HUES6 (cell line): ENCODE data around the gene ZBTB22.
A peak's percentile ranks its signal among the peaks of the same experiment; 100 is the strongest.
"Not testable (repeated sequence)": the region's sequence is repeated elsewhere in the genome, so short reads cannot be mapped to it uniquely, and the experiment has no call there.

Source experiments
- H3K27ac ChIP-seq: 2 replicates; pipeline ENCODE4 v1.7.0; 2013; ENCODE audit warnings: low read depth, mild to moderate bottlenecking, low read length, inconsistent platforms
- H3K27me3 ChIP-seq: 2 replicates; pipeline ENCODE4 v1.6.1; 2013; ENCODE audit warnings: low read length; ENCODE audit not compliant: control insufficient read depth, insufficient read depth
- H3K36me3 ChIP-seq: 2 replicates; pipeline ENCODE4 v1.6.1; 2013; ENCODE audit warnings: low read length; ENCODE audit not compliant: control insufficient read depth, insufficient read depth
- H3K4me1 ChIP-seq: 2 replicates; pipeline ENCODE4 v1.6.1; 2013; ENCODE audit warnings: low read length; ENCODE audit not compliant: control insufficient read depth, insufficient read depth
- H3K4me3 ChIP-seq: 2 replicates; pipeline ENCODE4 v1.5.1; 2013; ENCODE audit warnings: low read depth, low read length
- H3K9ac ChIP-seq: one replicate; pipeline ENCODE4 v1.6.1; 2013; ENCODE audit warnings: mild to moderate bottlenecking, low read length
- H3K9me3 ChIP-seq: 2 replicates; pipeline ENCODE4 v1.6.1; 2013; ENCODE audit warnings: low read depth, low read length; ENCODE audit not compliant: control insufficient read depth, insufficient read depth

Gene ZBTB22

DNA sequence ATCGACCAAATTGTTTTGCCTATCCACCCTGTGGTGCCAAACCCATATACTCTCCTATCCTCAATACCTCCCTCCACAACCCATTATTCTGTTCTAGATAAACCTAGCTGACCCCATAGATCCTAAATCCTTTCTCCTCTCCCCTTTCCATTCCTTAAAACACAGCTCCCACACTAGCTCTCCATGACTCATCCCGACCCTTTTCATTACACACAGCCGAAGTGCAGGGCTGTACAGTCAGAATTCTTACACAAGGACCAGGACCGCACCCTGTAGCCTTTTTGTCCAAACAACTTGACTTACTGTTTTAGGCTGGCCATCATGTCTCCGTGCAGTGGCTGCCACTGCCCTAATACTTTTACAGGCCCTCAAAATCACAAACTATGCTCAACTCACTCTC, 29.4 kb upstream of the ZBTB22 start:
- not testable (repeated sequence) for H3K4me3 ChIP-seq, H3K4me1 ChIP-seq, H3K36me3 ChIP-seq, H3K27ac ChIP-seq, H3K27me3 ChIP-seq, H3K9me3 ChIP-seq, H3K9ac ChIP-seq

DNA sequence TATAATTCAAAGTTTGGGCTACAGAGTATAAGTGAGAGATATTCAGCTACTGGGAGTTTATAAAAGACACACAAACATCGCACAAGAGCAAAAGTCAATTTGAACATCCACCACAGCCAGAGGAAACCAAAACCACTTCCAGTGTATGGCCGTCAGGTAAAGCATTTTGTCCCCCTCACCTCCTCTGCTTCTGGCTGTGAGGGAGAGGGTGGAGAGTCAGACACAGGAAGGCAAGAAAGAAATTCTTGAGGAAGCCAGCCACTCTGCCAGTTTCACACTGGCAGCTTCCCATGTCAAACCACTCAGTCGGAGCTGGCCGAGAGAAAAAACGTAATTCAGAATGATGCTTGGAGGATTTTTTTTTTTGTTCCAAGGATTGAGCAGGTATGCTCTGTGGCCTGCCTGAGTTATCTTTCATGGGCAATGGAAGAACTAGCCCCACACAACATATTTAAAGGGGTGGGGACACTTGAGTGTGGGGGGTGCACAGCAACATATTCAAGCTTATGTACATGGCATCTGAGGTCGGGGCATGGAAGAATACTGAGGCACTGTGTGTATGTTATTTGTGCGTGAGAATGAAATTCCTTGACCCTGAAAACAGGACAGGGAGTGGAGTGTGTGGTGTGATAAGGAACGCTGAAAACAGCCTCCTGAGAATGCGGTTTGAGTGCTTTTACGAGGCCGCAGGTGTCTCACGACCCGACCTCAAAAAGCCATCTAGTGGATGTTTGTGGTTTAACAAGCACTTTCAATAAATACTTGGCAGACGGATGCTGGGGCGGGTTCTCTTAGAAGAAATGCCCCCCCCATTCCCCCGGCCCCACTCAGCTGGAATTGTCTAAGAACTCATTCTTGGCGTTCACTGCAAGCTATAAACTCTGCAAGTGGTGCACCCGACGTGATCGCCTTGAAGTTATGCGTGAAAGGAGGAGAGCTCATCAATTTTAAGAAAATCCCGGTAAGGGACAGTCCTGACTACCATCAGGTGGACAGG, 27.5 kb upstream of the ZBTB22 start:
- H3K9ac ChIP-seq = no peak overlapping the region
- no peak overlapping the region for H3K4me3 ChIP-seq
- no peaks in the 10 kb centered on the region for H3K36me3 ChIP-seq

DNA sequence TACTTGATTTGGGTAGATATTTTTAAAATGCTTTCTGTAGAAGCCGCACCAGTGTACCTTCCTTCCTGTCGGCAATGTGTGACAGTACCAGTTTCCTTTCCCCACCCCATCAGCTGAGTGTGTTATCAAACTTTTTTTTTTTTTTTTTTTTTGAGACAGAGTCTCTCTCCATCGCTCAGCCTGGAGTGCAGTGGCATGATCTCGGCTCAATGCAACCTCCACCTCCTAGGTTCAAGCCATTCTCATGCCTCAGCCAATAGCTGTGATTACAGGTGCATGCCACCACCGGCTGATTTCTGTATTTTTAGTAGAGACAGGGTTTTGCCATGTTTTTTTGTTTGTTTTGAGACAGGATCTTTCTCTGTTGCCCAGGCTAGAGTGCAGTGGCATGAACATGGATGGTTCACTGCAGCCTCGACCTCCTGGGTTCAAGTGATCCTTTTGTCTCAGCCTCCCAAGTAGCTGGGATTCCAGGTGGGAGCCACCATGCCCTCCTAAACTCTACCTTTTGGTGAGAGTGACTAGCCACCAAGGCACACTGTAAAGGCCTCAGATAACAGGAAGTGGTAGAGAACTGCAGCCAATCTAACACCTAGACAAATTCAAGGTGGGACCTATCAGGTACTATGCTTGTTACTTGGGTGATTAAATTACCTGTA, 26.5 kb upstream of the ZBTB22 start:
- H3K9me3 ChIP-seq = no peaks in the 10 kb centered on the region
- no peaks in the 10 kb centered on the region for H3K36me3 ChIP-seq
- H3K9ac ChIP-seq = no peak overlapping the region
- H3K4me3 ChIP-seq = no peak overlapping the region
- H3K27me3 ChIP-seq = no peaks in the 10 kb centered on the region
- peaks cover 4% of the 10 kb centered on the region; the same call in 1 of the 2 replicates for H3K4me1 ChIP-seq
- H3K27ac ChIP-seq = no peak overlapping the region

More for the DNA sequence above, 27.5 kb upstream of the ZBTB22 start:
- Histone ChIP-seq H3K27me3 (no peaks in the 10 kb centered on the region), H3K9me3 (no peaks in the 10 kb centered on the region), H3K27ac (no peak overlapping the region), H3K4me1 (peaks cover 4% of the 10 kb centered on the region; the same call in 1 of the 2 replicates)

DNA sequence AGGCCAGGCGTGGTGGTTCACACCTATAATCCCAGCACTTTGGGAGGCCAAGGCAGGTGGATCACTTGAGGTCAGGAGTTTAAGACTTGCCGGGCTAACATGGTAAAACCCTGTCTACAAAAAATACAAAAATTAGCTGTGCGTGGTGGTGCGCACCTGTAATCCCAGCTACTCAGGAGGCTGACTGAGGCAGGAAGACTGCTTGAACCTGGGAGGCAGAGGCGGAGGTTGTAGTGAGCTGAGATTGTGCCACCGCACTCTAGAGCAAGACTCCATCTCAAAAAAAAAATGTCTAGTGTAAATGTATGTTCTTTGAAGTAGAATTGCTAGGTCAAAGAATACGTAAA, 26.0 kb upstream of the ZBTB22 start:
- H3K9ac ChIP-seq, H3K9me3 ChIP-seq, H3K4me3 ChIP-seq, H3K27ac ChIP-seq, H3K27me3 ChIP-seq, H3K4me1 ChIP-seq, H3K36me3 ChIP-seq: not testable (repeated sequence)

DNA sequence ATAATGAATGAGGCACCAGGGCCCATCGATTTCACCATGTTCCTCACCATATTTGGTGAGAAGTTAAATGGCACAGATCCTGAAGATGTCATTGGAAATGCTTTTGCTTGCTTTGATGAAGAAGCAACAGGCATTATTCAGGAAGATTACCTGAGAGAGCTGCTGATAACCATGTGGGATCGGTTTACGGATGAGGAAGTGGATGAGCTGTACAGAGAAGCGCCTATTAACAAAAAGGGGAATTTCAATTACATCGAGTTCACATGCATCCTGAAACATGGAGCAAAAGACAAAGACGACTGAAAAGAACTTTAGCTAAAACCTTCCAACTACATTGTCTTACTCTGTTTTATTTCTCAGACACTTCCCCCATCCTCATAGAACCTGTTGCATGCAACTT, 21.6 kb upstream of the ZBTB22 start:
- Histone ChIP-seq H3K9me3 (no peaks in the 10 kb centered on the region), H3K27me3 (no peaks in the 10 kb centered on the region), H3K27ac (no peak overlapping the region), H3K36me3 (no peaks in the 10 kb centered on the region), H3K4me1 (no peaks in the 10 kb centered on the region), H3K4me3 (no peak overlapping the region), H3K9ac (no peak overlapping the region)

DNA sequence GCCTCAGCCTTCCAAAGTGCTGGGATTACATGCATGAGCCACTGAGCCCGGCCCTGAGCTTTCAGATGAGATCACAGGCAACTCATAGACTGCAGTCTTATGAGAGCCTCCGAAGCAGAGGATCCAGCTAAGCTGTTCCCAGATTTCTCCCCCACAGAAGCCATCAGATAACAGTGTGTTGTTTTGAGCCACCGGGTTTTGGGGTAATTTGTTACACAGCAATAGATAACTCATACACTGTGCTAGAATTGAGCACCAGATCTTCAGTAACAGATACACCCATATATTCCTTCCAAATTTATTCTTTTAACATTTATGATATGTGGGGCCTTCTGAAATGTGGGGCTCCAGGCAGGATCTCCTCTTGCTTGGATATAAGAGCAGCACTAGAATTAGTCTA, 19.0 kb upstream of the ZBTB22 start:
- H3K9me3 ChIP-seq = no peaks in the 10 kb centered on the region
- no peak overlapping the region for H3K4me3 ChIP-seq
- H3K27ac ChIP-seq = no peak overlapping the region
- H3K27me3 ChIP-seq = no peaks in the 10 kb centered on the region
- no peaks in the 10 kb centered on the region for H3K4me1 ChIP-seq
- no peak overlapping the region for H3K9ac ChIP-seq
- H3K36me3 ChIP-seq = no peaks in the 10 kb centered on the region

DNA sequence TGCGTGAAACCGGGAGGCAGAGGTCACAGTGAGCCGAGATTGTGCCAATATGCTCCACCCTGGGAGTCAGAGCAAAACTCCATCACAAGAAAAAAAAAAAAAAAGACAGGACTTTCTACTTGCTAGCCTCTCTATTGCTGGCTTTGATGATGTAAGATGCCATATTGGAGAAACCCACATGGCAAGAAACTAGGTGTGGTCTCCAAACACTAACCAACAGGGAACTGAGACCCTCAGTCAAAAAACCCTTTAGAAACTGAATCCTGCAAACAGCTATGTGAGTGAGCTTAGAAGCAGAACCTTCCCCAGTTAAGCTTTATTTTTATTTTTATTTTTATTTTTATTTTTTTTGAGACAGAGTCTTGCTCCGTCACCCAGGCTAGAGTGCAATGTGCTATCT, 18.4 kb upstream of the ZBTB22 start:
- H3K27me3 ChIP-seq = no peaks in the 10 kb centered on the region
- H3K4me1 ChIP-seq = no peaks in the 10 kb centered on the region
- H3K9ac ChIP-seq = no peak overlapping the region
- no peak overlapping the region for H3K27ac ChIP-seq
- no peak overlapping the region for H3K4me3 ChIP-seq
- H3K36me3 ChIP-seq = no peaks in the 10 kb centered on the region
- no peaks in the 10 kb centered on the region for H3K9me3 ChIP-seq

DNA sequence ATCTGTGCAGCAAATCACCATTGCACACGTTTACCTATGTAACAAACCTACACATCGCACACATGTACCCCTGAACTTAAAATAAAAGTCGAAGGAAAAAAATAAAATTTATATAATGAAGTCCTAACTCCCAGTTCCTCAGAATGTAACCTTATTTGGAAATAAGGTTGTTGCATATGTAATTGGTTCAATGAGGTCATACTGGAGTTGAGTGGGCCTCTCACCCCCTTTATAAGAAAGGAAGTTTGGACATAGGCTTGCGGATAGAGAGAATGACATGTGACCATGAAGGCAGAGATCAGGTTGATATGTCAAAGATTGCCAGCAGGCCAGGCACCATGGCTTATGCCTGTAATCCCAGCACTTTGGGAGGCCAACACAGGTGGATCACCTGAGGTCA, 16.1 kb upstream of the ZBTB22 start:
- H3K36me3 ChIP-seq = no peaks in the 10 kb centered on the region
- no peak overlapping the region for H3K9ac ChIP-seq
- no peaks in the 10 kb centered on the region for H3K4me1 ChIP-seq
- H3K27me3 ChIP-seq = no peaks in the 10 kb centered on the region
- H3K9me3 ChIP-seq = no peaks in the 10 kb centered on the region
- H3K4me3 ChIP-seq = no peak overlapping the region
- no peak overlapping the region for H3K27ac ChIP-seq

DNA sequence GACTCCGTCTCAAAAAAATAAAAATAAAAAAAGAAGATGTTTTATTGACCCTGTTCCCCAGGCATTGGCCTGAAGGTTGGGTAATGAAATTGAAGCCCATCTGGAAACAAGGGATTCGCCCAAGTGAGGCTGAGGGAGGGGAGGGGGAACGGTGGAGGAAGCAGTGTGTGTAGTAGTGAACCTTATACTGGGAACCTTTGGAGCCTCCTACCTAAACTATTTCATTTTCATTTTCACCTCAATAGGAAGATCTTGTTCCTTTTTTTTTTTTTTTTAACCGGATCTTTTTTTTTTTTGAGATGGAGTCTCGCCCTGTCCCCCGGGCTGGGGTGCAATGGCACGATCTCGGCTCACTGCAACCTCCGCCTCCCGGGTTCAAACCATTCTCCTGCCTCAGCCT, 13.2 kb upstream of the ZBTB22 start:
- no peaks in the 10 kb centered on the region for H3K27me3 ChIP-seq
- H3K27ac ChIP-seq = no peak overlapping the region
- H3K36me3 ChIP-seq = no peaks in the 10 kb centered on the region
- H3K4me1 ChIP-seq = no peaks in the 10 kb centered on the region
- H3K9ac ChIP-seq = no peak overlapping the region
- H3K9me3 ChIP-seq = no peaks in the 10 kb centered on the region
- no peak overlapping the region for H3K4me3 ChIP-seq

DNA sequence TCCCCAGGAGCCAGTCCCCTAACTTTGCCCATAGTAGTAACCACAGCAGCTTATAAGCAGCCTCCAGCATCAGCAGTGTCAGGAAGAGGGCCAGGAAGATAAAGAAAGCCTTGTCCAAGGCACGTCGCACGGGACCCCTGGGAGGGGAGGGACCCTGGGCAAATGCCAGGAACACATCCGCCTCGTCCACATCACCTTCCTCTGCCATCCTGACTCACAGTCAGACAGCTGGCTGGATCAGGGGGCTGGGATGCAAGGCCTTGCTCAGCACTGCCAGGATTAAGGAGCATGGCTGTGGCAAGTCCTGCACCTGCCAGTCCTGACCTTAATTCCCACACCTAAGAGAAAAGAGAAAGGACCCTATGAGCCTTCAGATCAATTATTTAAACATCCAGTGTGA, 11.5 kb upstream of the ZBTB22 start:
- Histone ChIP-seq H3K27me3 (no peaks in the 10 kb centered on the region), H3K4me3 (no peak overlapping the region), H3K4me1 (peaks cover 1% of the 10 kb centered on the region), H3K9me3 (no peaks in the 10 kb centered on the region), H3K27ac (no peak overlapping the region), H3K9ac (no peak overlapping the region), H3K36me3 (no peaks in the 10 kb centered on the region)

DNA sequence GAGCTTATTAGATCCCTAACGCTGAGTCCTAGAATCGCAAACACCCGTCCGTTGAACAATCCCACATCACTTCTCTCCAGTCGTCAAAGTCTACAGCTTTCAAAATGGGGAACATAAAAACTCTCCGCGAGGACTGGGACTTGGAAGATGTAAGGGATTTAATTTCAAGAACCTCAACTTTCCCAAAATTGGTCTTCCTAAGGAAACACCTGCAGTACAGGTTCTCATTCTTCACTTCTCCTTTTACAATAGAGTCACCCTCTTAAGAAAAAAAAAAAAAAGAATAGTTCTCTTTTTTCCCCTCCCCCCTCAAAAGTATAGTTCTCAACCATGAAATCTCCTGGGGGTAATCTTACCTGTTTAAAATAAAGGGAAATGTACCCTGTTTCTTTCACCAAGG, 6.6 kb upstream of the ZBTB22 start:
- H3K27me3 ChIP-seq = no peaks in the 10 kb centered on the region
- H3K9ac ChIP-seq = no peak overlapping the region
- H3K36me3 ChIP-seq = peaks cover 24% of the 10 kb centered on the region
- peaks cover 23% of the 10 kb centered on the region for H3K4me1 ChIP-seq
- H3K9me3 ChIP-seq = no peaks in the 10 kb centered on the region
- H3K27ac ChIP-seq = no peak overlapping the region
- H3K4me3 ChIP-seq = peak overlapping the region; percentile 71
